Colon (tissue), 2 donors: ENCODE measurements around the gene NLGN1.
"Not testable (repeated sequence)": the region's sequence is repeated elsewhere in the genome, so short reads cannot be mapped to it uniquely, and the experiment has no call there.

Experiments used
- FAIRE-seq: peaks from 2 replicates; lab custom pipeline; 2012; peaks lifted over from hg19 to GRCh38; lab: Jason Lieb, UNC
- donor health status: control.
- donor health status: control.

NLGN1 gene

GRCh38 chr3:173430576-173430975 is 33.0 kb downstream of the NLGN1 start:
- no peak for FAIRE-seq

GRCh38 chr3:173439004-173439403 is 41.5 kb downstream of the NLGN1 start:
- FAIRE-seq, result no peak

- FAIRE-seq, result no peak
Observed at GRCh38 chr3:173440514-173440913, 43.0 kb downstream of the NLGN1 start.

GRCh38 chr3:173451561-173451960 is 54.0 kb downstream of the NLGN1 start:
- not testable (repeated sequence) for FAIRE-seq

DNA sequence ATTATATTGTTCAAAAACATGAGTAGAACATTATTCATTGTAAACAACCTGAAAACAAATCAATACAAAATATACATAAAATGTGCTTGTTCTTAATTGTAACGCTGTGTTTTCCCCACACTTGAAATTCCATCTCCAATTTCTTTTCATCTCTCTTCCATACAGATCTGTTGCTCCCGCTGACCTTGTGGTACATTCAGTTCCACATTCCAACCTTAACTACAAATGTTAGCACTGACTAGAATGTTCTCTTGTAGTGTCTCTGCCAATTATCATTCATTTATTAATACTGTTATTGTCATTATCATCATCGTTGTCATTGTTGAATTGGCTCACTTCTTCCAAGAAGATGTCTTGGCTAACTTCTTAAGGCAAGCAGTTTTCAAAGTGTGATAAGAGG is 65.7 kb downstream of the NLGN1 start:
- no peak for FAIRE-seq

GRCh38 chr3:173465112-173465511 is 67.6 kb downstream of the NLGN1 start:
- FAIRE-seq, result no peak

DNA sequence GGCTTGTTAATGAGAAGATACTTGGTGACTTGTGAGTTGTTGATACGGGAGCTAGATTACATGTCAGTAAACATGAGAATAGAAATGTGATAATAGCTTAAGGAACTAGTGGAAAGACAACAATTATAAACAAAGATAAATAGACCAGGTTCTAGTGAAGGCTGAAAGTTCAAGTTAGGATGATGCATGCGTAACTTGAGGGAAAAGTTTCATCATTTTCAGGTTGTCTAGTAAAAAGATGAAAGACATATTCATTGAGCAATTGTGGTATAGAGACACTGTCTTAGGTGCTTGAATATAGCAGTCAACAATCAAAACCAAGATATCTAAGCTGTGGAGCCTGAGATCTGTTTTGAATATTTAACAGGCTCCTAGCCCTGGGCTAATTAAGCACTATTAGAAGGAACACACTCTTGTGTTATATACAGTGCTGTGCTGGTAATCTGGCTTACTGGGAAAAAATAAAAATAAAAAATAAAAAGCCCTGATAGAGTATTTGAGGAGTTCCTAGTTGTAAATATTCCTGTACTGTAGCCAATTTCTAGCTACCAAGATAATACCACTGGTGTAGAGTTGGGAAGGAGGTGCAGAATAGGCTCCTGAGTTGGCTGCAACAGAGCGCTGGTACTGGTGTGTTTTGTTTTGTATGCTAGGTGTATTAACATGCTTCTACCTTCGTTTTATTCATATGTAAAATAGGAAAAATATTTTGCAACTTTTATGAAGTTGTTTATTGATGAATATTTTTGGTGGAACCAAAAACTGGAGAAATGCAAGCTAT is 68.5 kb downstream of the NLGN1 start:
- FAIRE-seq, result no peak

DNA sequence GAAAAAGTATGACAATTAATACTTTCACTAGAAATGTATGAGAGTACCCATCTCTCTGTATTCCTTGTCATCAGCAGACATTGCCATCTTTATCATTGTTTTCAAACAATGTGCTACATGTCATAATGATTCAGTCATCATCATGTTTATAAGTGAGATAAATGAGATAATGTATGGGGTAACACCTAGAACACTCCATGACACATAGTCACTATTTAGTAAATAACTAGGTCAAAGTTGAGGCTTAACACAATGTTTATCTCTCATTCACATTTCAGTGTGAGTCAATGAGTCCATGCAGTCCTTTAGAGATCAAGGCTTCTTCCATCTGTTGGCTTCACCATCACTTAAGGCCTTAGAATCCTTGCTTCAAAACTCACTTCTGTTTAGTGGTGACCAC is 70.0 kb downstream of the NLGN1 start:
- FAIRE-seq, result no peak

DNA sequence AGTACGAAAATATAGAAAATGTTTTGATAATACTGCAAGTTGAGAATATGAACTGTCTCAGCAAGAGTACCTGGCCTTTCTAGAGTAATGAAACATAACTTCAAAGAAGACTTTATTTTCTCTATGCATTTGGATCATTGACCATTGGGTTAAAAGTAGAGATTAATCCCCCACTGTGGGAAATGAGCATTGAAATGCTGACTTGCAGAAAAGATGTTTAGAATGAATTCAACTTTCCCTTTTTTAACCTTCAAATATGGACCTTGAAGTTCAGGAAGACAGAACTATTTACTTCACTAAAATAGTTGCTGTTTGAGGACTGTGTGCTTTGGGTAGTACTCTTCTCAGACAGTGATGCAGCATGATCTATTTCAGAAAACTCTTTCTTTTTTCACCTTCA is 75.7 kb downstream of the NLGN1 start:
- FAIRE-seq, result no peak

DNA sequence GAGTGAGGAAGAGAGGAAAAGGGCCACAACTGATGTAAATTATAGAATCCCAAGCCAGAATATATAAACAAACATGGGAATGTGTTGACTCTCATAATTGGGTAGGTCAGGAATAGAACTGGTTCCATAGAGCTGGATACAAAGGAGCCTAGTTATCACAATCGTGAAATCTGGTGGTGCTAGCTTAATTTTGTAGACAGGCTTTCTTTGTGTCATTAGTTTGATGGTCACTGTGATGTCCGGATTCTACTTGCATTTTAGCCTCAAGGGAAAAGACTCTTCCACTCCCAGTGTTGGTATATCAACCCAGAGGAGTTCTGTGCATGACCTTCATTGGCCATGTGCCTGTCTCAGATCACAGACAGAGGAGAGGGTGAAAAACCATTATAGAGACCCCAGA is 81.8 kb downstream of the NLGN1 start:
- FAIRE-seq, result no peak

- FAIRE-seq, result no peak
Observed at GRCh38 chr3:173501931-173502489, 104.5 kb downstream of the NLGN1 start.

GRCh38 chr3:173502983-173503568 is 105.5 kb downstream of the NLGN1 start:
- no peak for FAIRE-seq

- no peak for FAIRE-seq
Observed at GRCh38 chr3:173510565-173510964, 113.0 kb downstream of the NLGN1 start.

- no peak for FAIRE-seq
Observed at GRCh38 chr3:173513123-173513522, 115.6 kb downstream of the NLGN1 start.

DNA sequence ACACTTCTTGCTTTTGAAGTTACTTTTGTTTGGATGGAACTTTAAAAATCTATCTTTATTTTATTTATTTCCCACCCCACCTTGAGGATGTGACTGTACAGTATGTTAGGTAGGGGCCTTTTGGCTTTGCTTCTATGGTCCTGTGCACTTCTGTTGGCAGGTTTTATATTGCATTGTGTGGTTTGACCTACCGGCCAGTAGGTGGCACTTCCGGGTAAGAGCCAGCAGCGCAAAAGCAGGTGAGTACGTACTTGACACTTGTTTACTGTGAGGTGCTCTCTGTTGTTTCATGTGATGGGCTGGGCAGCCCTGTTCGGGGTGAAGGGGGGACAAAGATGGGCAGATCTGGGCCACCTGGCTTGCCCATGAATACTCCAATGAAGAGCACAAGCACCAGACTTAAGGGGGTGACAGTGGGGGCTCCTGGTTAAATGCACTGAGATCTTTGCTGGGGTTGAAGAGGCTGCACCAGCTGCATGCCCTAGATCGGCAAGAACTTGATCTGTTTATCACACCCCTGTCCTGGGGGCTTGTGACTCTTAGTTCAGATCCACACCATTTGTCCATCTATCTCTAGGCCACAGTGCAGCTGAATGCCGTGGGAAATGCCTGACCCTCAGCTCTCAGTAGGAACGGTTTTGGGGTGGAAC is 131.6 kb downstream of the NLGN1 start:
- FAIRE-seq, result no peak

DNA sequence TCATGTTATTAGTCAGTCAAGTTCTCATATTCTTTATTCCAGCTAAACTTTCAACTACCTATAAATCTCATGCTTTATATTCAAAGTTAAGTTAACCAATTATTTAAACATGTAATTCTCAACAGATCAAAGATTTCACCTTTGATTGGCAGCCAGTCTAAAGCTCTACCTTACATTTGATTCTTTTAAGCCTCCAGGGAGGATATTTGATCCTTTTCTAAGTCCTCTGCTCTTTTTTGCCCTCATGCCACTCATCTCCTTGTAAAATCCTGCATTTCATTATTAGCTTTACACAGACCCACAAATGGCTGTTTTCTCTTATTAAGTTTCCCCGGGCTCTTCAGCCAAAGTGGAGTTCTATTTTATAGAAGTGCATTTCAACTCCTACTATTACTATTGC is 134.1 kb downstream of the NLGN1 start:
- FAIRE-seq, result no peak

GRCh38 chr3:173538410-173538809 is 140.9 kb downstream of the NLGN1 start:
- FAIRE-seq, result no peak

DNA sequence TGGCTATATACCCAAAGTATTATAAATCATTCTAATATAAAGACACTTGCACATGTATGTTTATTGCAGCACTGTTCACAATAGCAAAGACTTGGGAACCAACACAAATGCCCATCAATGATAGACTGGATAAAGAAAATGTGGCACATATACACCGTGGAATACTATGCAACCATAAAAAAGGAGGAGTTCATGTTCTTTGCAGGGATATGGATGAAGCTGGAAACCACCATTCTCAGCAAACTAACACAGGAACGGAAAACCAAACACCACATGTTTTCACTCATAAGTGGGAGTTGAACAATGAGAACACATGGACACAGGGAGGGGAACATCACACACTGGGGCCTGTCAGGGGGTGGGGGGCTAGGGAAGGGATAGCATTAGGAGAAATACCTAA is 148.0 kb downstream of the NLGN1 start:
- FAIRE-seq, result not testable (repeated sequence)

- no peak for FAIRE-seq
Observed at GRCh38 chr3:173547070-173547469, 149.5 kb downstream of the NLGN1 start.

DNA sequence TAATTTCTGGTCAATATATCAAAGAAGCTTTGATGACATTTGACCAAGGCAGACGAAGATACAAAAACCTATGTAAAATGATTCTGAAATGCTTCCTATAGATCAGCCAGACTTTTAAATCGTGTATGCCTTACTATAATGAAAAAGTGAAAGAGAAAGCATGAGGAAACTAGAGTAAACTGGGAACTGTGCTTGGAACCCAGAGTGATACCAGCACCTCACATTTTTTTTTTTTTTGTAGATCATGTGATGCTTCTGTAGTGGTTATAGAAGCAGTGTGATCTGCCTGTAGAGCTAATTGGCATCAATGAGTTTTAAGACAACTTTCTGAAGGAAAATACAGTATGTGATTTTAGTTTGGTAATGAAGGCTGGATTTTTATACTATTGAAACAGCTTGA is 150.7 kb downstream of the NLGN1 start:
- no peak for FAIRE-seq

DNA sequence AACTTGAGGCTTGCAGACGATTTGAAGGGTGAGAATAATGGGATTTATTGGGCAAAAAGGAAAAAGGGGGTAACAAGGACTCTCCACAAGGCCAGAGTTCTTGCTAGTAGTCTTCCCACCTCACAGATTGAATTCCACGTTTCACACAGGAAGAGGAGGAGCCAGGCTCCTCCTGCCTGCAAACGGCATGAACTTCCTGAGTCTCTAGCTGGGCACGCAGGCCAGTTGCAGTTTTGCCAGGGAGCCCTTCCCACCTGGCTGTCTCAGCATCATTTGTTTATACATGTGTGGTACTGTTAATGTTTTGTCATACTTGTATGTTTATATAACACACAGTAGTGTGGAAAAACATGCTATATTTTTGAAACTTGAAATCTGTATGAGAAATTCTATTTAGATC is 155.0 kb downstream of the NLGN1 start:
- FAIRE-seq, result no peak

DNA sequence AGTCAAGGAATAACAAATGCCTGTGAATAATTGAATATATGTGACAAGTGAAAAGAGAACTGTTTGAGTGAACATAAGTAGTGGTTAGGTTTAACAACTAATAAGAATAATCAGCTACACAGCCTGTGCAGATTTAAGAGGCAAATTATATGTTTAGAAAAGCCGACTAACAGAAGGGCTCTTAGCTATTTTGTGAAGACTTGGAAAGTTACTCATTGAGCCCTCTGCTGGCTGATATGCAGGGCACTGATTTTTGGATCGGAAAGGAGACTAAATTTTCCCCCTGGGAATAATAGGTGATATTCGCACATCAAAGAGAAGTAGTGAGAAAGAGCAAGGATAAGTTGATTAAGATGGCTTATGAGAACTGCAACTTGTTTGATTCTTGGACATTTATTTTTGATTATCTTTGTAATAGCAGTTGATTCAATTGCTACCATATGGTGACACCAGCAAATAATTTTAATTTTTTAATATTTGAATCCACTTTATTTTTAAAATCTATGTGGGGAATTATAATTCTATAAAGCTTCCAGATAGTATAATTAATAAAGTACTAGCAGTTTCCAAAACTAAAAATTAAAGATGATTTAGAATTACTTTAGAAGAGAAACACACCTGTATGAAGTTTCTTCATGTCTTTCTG is 156.2 kb downstream of the NLGN1 start:
- FAIRE-seq, result no peak

DNA sequence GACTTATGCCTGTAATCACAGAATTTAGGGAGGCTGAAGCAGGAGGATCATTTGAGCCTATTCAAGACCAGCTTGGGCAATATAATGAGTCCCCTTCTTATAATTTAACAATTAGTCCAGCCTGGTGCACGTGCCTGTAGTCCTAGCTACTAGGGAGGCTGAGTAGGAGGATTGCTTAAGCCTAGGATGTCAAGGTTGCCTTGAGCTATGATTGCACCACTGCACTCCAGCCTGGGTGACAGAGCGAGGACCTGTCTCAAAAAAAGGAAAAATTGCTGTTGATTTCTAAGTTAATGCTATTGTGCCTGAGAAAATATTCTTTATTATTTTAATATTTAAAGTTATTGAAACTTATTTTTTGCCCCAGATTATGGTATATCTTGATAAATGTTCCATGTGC is 159.0 kb downstream of the NLGN1 start:
- FAIRE-seq, result no peak
